NOMO-1 treated with dmso at 0.1 percent for 144 hours (cell line): ENCODE data around the gene ATXN1.
"Not testable (repeated sequence)": the region's sequence is repeated elsewhere in the genome, so short reads cannot be mapped to it uniquely, and the experiment has no call there.

Experiments
- DNase-seq: peaks from one replicate; lab custom pipeline; 2025; ENCODE audit not compliant: unreplicated experiment; lab: John Stamatoyannopoulos, UW

Gene ATXN1

GRCh38 chr6:16548121-16548520 lies 213.1 kb downstream of the ATXN1 start:
- no peak for DNase-seq

- no peak for DNase-seq
Observed at GRCh38 chr6:16547587-16547986, 213.7 kb downstream of the ATXN1 start.

- no peak for DNase-seq
Observed at GRCh38 chr6:16546861-16547260, 214.4 kb downstream of the ATXN1 start.

GRCh38 chr6:16545382-16545781 lies 215.9 kb downstream of the ATXN1 start:
- DNase-seq = no peak

GRCh38 chr6:16544521-16544920 lies 216.7 kb downstream of the ATXN1 start:
- DNase-seq = no peak

- no peak for DNase-seq
Observed at GRCh38 chr6:16544006-16544405, 217.3 kb downstream of the ATXN1 start.

GRCh38 chr6:16543521-16543920 lies 217.7 kb downstream of the ATXN1 start:
- DNase-seq = no peak

GRCh38 chr6:16542070-16542469 lies 219.2 kb downstream of the ATXN1 start:
- no peak for DNase-seq

GRCh38 chr6:16540804-16541752 lies 220.2 kb downstream of the ATXN1 start:
- DNase-seq = no peak

- DNase-seq = not testable (repeated sequence)
Observed at GRCh38 chr6:16540383-16540782, 220.9 kb downstream of the ATXN1 start.

GRCh38 chr6:16539086-16539931 lies 222.0 kb downstream of the ATXN1 start:
- DNase-seq = no peak

- no peak for DNase-seq
Observed at GRCh38 chr6:16535564-16535963, 225.7 kb downstream of the ATXN1 start.

- DNase-seq = no peak
Observed at GRCh38 chr6:16533721-16534136, 227.5 kb downstream of the ATXN1 start.

- no peak for DNase-seq
Observed at GRCh38 chr6:16533210-16533609, 228.1 kb downstream of the ATXN1 start.

GRCh38 chr6:16527691-16528090 lies 233.6 kb downstream of the ATXN1 start:
- DNase-seq = no peak

- no peak for DNase-seq
Observed at GRCh38 chr6:16524380-16524707, 236.9 kb downstream of the ATXN1 start.

- DNase-seq = no peak
Observed at GRCh38 chr6:16523606-16524379, 237.5 kb downstream of the ATXN1 start.

- no peak for DNase-seq
Observed at GRCh38 chr6:16522937-16523336, 238.3 kb downstream of the ATXN1 start.

- DNase-seq = no peak
Observed at GRCh38 chr6:16521528-16521927, 239.7 kb downstream of the ATXN1 start.

GRCh38 chr6:16519265-16520242 lies 241.7 kb downstream of the ATXN1 start:
- DNase-seq = no peak
